Lower leg skin (tissue), 3 donors: ENCODE measurements around the gene SLC22A23.

Experiments used
- POLR2A ChIP-seq, 2 donors: fragments of 450-650 bp; IDR thresholded peaks; one replicate each; pipeline ENCODE4 v1.6.1; 2016 to 2017; ENCODE audit warnings: antibody characterized with exemption in 2 of 2, mild to moderate bottlenecking in 1 of 2, moderate library complexity in 1 of 2
- TF ChIP-seq, protein P1 (sequence below), 3 donors: fragments of 450-650 bp; IDR thresholded peaks; one replicate each; pipeline ENCODE4 v1.5.1; 2016; ENCODE audit warnings: antibody characterized with exemption in 3 of 3, mild to moderate bottlenecking in 3 of 3, moderate library complexity in 2 of 3

DNA sequence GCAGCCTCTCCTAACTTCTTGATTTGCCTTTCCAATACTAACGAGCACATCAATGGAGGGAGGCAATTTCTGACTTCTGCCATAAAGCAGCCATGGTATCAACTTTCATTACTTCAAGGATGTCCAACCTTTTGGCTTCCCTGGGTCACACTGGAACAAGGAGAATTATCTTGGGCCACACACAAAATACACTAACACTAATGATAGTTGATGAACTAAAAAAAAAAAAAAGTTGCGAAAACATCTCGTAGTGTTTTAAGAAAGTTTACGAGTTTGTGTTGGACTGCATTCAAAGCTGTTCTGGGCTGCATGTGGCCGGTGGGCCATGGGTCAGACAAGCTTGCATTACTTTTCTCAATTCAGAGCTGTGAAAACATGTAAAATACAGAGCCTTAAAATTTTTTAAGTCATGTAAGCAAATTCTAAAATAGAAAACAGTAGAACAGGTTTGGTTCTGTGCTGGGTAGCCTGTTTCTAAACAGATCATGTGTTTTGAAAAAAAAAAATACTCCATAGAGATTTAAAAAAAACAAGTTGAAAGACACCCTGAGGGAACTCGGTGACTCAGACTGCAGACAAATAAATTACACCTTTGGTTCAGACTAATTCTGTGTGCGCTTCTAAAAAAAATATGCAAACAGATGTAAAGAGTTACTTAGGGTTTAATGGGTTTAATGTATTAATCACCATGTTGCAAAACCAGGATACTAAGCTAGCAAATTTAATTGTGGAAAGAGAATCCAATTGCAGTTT lies 43.6 kb upstream of the SLC22A23 start:
- TF ChIP-seq, protein P1, sequence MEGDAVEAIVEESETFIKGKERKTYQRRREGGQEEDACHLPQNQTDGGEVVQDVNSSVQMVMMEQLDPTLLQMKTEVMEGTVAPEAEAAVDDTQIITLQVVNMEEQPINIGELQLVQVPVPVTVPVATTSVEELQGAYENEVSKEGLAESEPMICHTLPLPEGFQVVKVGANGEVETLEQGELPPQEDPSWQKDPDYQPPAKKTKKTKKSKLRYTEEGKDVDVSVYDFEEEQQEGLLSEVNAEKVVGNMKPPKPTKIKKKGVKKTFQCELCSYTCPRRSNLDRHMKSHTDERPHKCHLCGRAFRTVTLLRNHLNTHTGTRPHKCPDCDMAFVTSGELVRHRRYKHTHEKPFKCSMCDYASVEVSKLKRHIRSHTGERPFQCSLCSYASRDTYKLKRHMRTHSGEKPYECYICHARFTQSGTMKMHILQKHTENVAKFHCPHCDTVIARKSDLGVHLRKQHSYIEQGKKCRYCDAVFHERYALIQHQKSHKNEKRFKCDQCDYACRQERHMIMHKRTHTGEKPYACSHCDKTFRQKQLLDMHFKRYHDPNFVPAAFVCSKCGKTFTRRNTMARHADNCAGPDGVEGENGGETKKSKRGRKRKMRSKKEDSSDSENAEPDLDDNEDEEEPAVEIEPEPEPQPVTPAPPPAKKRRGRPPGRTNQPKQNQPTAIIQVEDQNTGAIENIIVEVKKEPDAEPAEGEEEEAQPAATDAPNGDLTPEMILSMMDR (IDR thresholded peaks at IDR 0.05), result no peak
- no peak for TF ChIP-seq POLR2A (IDR thresholded peaks at IDR 0.05)
